Measurements from ENCODE around the gene CLK2. TPM values are rescaled to one million over a fixed set of nuclear protein-coding genes. Genes with fewer than 3 reads are reported as not detected.

CLK2 gene
- polyA plus RNA-seq, 1 donor: 68.7 TPM

- Histone ChIP-seq H3K27me3 (ENCODE audit: control insufficient read depth, insufficient read depth, low read length) (no peaks in the 10 kb centered on the region), H3K4me1 (ENCODE audit: control insufficient read depth, insufficient read depth, low read length) (peaks cover 24% of the 10 kb centered on the region), H3K27ac (ENCODE audit: low read length) (no peak overlapping the region), H3K36me3 (ENCODE audit: control insufficient read depth, insufficient read depth, low read length) (peaks cover 23% of the 10 kb centered on the region), H3K4me3 (ENCODE audit: low read length) (no peak overlapping the region), H3K9me3 (ENCODE audit: control insufficient read depth, low read depth, low read length) (no peaks in the 10 kb centered on the region)
- 100% methylated on average over 1 of the region's 8 CpGs for WGBS (ENCODE audit: insufficient coverage, low lambda C conversion rate)
- DNase-seq: no peak
These were observed 40.0 kb upstream of the CLK2 start for GRCh38 chr1:155313261-155313660.

DNA sequence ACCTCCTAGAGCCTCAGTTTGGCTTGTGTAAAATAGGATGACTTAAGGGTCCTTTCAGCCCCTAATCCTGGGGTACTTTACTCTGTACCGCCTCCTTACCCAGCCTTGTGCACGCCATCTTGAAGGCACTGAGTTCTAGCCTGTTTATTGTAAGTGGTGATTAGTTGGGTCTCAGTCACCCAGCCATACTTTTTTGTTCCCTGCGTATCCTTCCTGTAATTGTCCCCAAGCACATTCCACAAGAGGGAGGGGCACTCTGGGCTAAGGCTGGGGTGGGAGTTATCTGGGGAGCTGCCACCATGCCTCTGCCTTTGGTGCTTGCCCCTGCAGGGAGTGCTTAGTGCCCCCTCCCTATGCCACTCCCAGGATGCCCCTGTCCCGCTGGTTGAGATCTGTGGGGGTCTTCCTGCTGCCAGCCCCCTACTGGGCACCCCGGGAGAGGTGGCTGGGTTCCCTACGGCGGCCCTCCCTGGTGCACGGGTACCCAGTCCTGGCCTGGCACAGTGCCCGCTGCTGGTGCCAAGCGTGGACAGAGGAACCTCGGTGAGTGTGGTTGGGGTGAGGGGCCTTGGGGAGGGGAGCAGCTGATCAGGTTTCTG, 36.2 kb upstream of the CLK2 start:
- Histone ChIP-seq H3K9me3 (ENCODE audit: control insufficient read depth, low read depth, low read length) (no peaks in the 10 kb centered on the region), H3K4me1 (ENCODE audit: control insufficient read depth, insufficient read depth, low read length) (peaks cover 9% of the 10 kb centered on the region), H3K36me3 (ENCODE audit: control insufficient read depth, insufficient read depth, low read length) (peaks cover 14% of the 10 kb centered on the region), H3K4me3 (ENCODE audit: low read length) (peak overlapping the region; percentile 64), H3K27ac (ENCODE audit: low read length) (peak overlapping the region; percentile 84), H3K27me3 (ENCODE audit: control insufficient read depth, insufficient read depth, low read length) (no peaks in the 10 kb centered on the region)
- DNase-seq: peak in 1 of 2 donors; percentile 56
- no CpG with 5 or more reads among the region's 11 CpGs for WGBS (ENCODE audit: insufficient coverage, low lambda C conversion rate)

DNA sequence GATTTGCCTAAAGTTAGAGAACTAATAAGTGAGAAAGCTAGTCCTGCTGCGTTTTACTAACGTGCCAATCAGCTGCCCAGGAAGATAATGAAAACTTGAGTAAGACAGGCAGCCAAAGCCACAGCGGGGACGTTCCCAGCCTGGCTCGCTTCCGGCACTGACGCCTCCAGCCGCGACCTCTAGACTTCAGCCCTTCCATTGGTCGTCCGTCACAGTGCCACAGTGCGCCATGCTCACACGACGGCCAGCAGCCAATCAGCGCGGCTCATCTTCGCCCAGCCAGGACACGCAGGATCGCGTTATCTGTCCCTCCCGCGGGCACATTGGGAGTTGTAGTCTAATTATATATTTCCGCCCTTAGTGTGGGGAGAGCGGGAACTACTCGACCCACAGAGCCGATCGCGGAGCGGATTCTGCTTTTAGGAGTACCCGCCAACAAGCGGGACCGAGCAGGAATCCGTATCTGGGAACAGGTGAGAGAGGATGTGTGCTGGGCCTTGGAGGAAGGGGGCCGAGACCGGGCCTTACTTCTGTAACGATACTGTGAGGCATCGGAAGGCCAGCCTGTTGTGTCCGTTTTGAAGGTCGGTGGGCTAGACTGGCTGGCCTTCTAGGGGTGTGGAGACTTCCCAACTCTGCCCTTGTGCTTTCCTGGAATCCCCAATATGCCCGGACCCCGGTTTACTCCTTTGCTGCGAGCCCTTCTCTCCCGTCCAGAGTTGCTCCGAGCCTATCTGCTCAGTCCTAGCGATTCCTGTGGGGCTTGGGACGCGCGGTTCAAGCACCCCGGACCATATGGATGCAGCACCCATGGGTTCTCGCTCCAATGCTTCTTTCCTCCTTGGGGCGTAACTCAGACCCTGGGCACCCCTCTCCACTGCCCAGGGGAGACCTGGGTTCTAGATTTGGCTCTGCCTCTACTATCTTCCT, 35.5 kb upstream of the CLK2 start, which contains the start of gene FDPS:
FDPS (plus strand) TSS at position 374 of the 930 bp plus-strand sequence. CDS start 924 bp downstream, outside the sequence.
- WGBS (ENCODE audit: insufficient coverage, low lambda C conversion rate): no CpG with 5 or more reads among the region's 51 CpGs

GRCh38 chr1:155307247-155307740, 34.0 kb upstream of the CLK2 start:
- Histone ChIP-seq H3K36me3 (ENCODE audit: control insufficient read depth, insufficient read depth, low read length) (peaks cover 7% of the 10 kb centered on the region), H3K4me3 (ENCODE audit: low read length) (no peak overlapping the region), H3K4me1 (ENCODE audit: control insufficient read depth, insufficient read depth, low read length) (peaks cover 11% of the 10 kb centered on the region), H3K27ac (ENCODE audit: low read length) (peak overlapping the region; percentile 84), H3K27me3 (ENCODE audit: control insufficient read depth, insufficient read depth, low read length) (no peaks in the 10 kb centered on the region), H3K9me3 (ENCODE audit: control insufficient read depth, low read depth, low read length) (no peaks in the 10 kb centered on the region)
- DNase-seq: peak in 1 of 2 donors; percentile 30
- WGBS (ENCODE audit: insufficient coverage, low lambda C conversion rate): no CpG with 5 or more reads among the region's 6 CpGs

More for the DNA sequence above, 35.5 kb upstream of the CLK2 start, which contains the start of gene FDPS:
- peak within 1 kb of the TSS; percentile 64 for H3K4me3 ChIP-seq (ENCODE audit: low read length)
- H3K27ac ChIP-seq (ENCODE audit: low read length): peak within 1 kb of the TSS; percentile 84
- H3K27me3 ChIP-seq (ENCODE audit: control insufficient read depth, insufficient read depth, low read length): no peaks in the 10 kb centered on the region
- no peaks in the 10 kb centered on the region for H3K9me3 ChIP-seq (ENCODE audit: control insufficient read depth, low read depth, low read length)
- peaks cover 11% of the 10 kb centered on the region for H3K4me1 ChIP-seq (ENCODE audit: control insufficient read depth, insufficient read depth, low read length)
- DNase-seq: peak; percentile 99 to 100
- peaks cover 10% of the 10 kb centered on the region for H3K36me3 ChIP-seq (ENCODE audit: control insufficient read depth, insufficient read depth, low read length)

GRCh38 chr1:155305881-155306391, 32.6 kb upstream of the CLK2 start:
- no peak for DNase-seq
- Histone ChIP-seq H3K9me3 (ENCODE audit: control insufficient read depth, low read depth, low read length) (no peaks in the 10 kb centered on the region), H3K4me1 (ENCODE audit: control insufficient read depth, insufficient read depth, low read length) (peaks cover 21% of the 10 kb centered on the region), H3K27ac (ENCODE audit: low read length) (no peak overlapping the region), H3K36me3 (ENCODE audit: control insufficient read depth, insufficient read depth, low read length) (peaks cover 3% of the 10 kb centered on the region), H3K27me3 (ENCODE audit: control insufficient read depth, insufficient read depth, low read length) (no peaks in the 10 kb centered on the region), H3K4me3 (ENCODE audit: low read length) (no peak overlapping the region)
- no CpG with 5 or more reads among the region's 7 CpGs for WGBS (ENCODE audit: insufficient coverage, low lambda C conversion rate)

GRCh38 chr1:155304558-155305063, 31.3 kb upstream of the CLK2 start:
- Histone ChIP-seq H3K4me1 (ENCODE audit: control insufficient read depth, insufficient read depth, low read length) (peaks cover 30% of the 10 kb centered on the region), H3K27me3 (ENCODE audit: control insufficient read depth, insufficient read depth, low read length) (no peaks in the 10 kb centered on the region), H3K36me3 (ENCODE audit: control insufficient read depth, insufficient read depth, low read length) (no peaks in the 10 kb centered on the region), H3K27ac (ENCODE audit: low read length) (no peak overlapping the region), H3K9me3 (ENCODE audit: control insufficient read depth, low read depth, low read length) (no peaks in the 10 kb centered on the region), H3K4me3 (ENCODE audit: low read length) (no peak overlapping the region)
- 86% methylated on average over 4 of the region's 11 CpGs for WGBS (ENCODE audit: insufficient coverage, low lambda C conversion rate)
- peak in 1 of 2 donors; percentile 38 for DNase-seq

DNA sequence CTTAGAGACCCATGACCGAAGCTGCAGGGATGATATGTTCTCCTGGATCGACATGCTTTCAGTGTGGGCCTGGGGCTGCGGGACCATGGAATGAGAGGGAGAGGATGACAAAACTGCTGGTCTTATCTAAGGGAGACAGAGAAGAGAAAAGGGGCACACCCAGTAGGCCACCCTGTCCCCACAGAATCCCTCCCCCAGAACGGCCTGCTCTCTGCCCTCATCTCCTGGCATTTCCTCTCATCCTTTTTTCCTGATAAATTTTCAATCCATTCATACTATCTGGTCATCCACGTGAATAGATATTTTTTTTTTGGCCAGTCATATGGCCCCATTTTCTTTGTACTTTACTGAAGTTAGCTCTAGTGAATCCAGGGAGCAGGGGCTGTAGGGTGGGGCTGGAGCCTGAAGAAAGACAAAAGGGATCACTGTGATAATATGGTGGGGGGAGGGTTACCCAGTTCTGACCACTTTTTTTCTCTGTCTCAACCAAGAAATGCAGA, 28.1 kb upstream of the CLK2 start, which contains the start of gene PKLR:
PKLR (minus strand) TSS at position 97 of the 500 bp plus-strand sequence; CDS start at position 54, 43 bp downstream.
- Histone ChIP-seq H3K9me3 (ENCODE audit: control insufficient read depth, low read depth, low read length) (no peaks in the 10 kb centered on the region), H3K27me3 (ENCODE audit: control insufficient read depth, insufficient read depth, low read length) (peaks cover 9% of the 10 kb centered on the region), H3K4me3 (ENCODE audit: low read length) (peak within 1 kb of the TSS; percentile 16), H3K4me1 (ENCODE audit: control insufficient read depth, insufficient read depth, low read length) (peaks cover 34% of the 10 kb centered on the region), H3K27ac (ENCODE audit: low read length) (peak within 1 kb of the TSS; percentile 83), H3K36me3 (ENCODE audit: control insufficient read depth, insufficient read depth, low read length) (no peaks in the 10 kb centered on the region)
- no peak for DNase-seq
- 67% methylated on average over 1 of the region's 5 CpGs for WGBS (ENCODE audit: insufficient coverage, low lambda C conversion rate)

- peak overlapping the region; percentile 83 for H3K27ac ChIP-seq (ENCODE audit: low read length)
- H3K36me3 ChIP-seq (ENCODE audit: control insufficient read depth, insufficient read depth, low read length): peaks cover 2% of the 10 kb centered on the region
- H3K4me1 ChIP-seq (ENCODE audit: control insufficient read depth, insufficient read depth, low read length): peaks cover 34% of the 10 kb centered on the region
- H3K4me3 ChIP-seq (ENCODE audit: low read length): peak overlapping the region; percentile 16
- H3K27me3 ChIP-seq (ENCODE audit: control insufficient read depth, insufficient read depth, low read length): peaks cover 15% of the 10 kb centered on the region
- no CpG with 5 or more reads among the region's 9 CpGs for WGBS (ENCODE audit: insufficient coverage, low lambda C conversion rate)
- peak; percentile 86 to 94 for DNase-seq
- H3K9me3 ChIP-seq (ENCODE audit: control insufficient read depth, low read depth, low read length): no peaks in the 10 kb centered on the region
These were observed 27.4 kb upstream of the CLK2 start for GRCh38 chr1:155300553-155301329.

DNA sequence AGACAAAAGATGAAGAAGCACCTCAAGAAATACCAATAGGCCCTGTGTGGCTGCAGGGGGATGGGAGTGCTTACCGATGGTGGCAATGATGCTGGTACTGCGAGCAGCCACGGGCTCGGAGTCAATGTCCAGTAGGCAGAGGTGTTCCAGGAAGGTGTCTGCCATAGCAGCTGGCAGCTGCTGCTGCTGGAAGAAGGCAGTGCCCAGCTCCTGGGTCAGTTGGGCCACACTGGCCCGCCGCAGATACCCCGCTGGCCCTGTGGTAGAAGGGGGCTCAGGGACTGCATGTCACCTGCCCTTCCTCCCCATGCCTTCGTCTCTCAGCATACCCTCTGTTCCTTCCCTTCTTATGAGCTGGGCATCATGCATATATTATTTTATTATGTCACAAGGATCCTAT, 26.7 kb upstream of the CLK2 start:
- WGBS (ENCODE audit: insufficient coverage, low lambda C conversion rate): no CpG with 5 or more reads among the region's 8 CpGs
- Histone ChIP-seq H3K9me3 (ENCODE audit: control insufficient read depth, low read depth, low read length) (peaks cover 4% of the 10 kb centered on the region), H3K4me3 (ENCODE audit: low read length) (peak overlapping the region; percentile 16), H3K4me1 (ENCODE audit: control insufficient read depth, insufficient read depth, low read length) (peaks cover 34% of the 10 kb centered on the region), H3K36me3 (ENCODE audit: control insufficient read depth, insufficient read depth, low read length) (peaks cover 3% of the 10 kb centered on the region), H3K27ac (ENCODE audit: low read length) (peak overlapping the region; percentile 83), H3K27me3 (ENCODE audit: control insufficient read depth, insufficient read depth, low read length) (peaks cover 22% of the 10 kb centered on the region)
- no peak for DNase-seq

Measured in large intestine (tissue), 3 donors.